ENCODE results near the gene P2RX3.

DNA sequence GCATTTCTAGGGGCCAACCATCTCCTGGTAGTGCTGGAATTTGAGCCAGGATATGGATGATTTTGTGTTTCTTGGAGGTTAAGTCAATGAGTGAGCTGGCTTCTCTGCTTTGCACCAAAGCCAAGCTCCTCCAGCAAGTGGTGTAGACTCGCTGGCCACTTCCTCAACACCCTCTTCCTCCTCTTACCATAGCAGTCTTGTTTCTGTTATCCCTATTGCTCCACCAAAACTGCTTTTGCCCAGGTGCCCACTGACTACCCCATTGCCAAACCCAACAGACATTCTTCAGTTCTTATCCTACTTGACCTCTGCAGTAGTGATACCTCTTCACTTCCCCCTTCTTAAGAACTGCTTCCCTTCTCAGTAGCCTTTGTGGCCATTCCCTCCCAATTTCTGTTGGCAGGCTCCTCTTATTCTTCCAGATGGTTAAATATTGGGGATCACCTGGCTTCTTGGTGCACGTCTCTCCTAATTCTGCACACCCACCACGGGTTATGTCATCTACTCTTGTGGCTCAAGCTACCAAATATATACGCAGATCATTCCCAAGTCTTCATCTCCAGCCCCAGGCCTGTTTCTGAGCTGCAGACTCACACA lies 59.3 kb downstream of the P2RX3 start:
- TF ChIP-seq CTCF (IDR thresholded peaks at IDR 0.05) (no peak), EP300 (IDR thresholded peaks at IDR 0.05) (no peak)

Measured in ovary (tissue), 3 donors.